ENCODE results near the gene ITPR2. TPM values are rescaled to one million over a fixed set of nuclear protein-coding genes. Genes with fewer than 3 reads are reported as not detected.

The ITPR2 gene
- total RNA-seq, 2 experiments from 2014 or later: 31.7 to 36.3 TPM

- peaks cover 6% of the 10 kb centered on the region for H3K4me1 Mint-ChIP-seq
- H3K9me3 Mint-ChIP-seq: no peaks in the 10 kb centered on the region
- H3K4me3 Mint-ChIP-seq: no peak overlapping the region
- peaks cover 3% of the 10 kb centered on the region for H3K36me3 Mint-ChIP-seq (ENCODE audit: low read depth)
- no peaks in the 10 kb centered on the region for H3K27me3 Mint-ChIP-seq
- ChIA-PET POLR2A (no interaction called here), CTCF (no interaction called here)
- DNase-seq: no peak
- H3K27ac Mint-ChIP-seq: no peak overlapping the region
Observed at GRCh38 chr12:26721800-26722199, 111.2 kb downstream of the ITPR2 start.

- H3K27ac Mint-ChIP-seq: no peak overlapping the region
- ChIA-PET POLR2A (interaction anchor here (0.9 kb wide), 1 partner anchor 113 kb away, joined by 3 read pairs; the partner anchor contains the start of gene ITPR2), CTCF (interaction anchor here (2.7 kb wide), 1 partner anchor 18 kb away, joined by 6 read pairs; no protein-coding TSS in a partner anchor)
- peaks cover 4% of the 10 kb centered on the region for H3K36me3 Mint-ChIP-seq (ENCODE audit: low read depth)
- no peaks in the 10 kb centered on the region for H3K27me3 Mint-ChIP-seq
- no peak for DNase-seq
- no peaks in the 10 kb centered on the region for H3K9me3 Mint-ChIP-seq
- H3K4me1 Mint-ChIP-seq: no peaks in the 10 kb centered on the region
- no peak overlapping the region for H3K4me3 Mint-ChIP-seq
Observed at GRCh38 chr12:26719852-26720251, 113.1 kb downstream of the ITPR2 start.

- peaks cover 4% of the 10 kb centered on the region for H3K36me3 Mint-ChIP-seq (ENCODE audit: low read depth)
- no peaks in the 10 kb centered on the region for H3K27me3 Mint-ChIP-seq
- DNase-seq: no peak
- no peak overlapping the region for H3K27ac Mint-ChIP-seq
- H3K4me1 Mint-ChIP-seq: no peaks in the 10 kb centered on the region
- no peak overlapping the region for H3K4me3 Mint-ChIP-seq
- POLR2A ChIA-PET: no interaction called here
- no peaks in the 10 kb centered on the region for H3K9me3 Mint-ChIP-seq
- CTCF ChIA-PET: interaction anchor here (2.7 kb wide), 1 partner anchor 16 kb away, joined by 6 read pairs; no protein-coding TSS in a partner anchor
Observed at GRCh38 chr12:26717757-26718156, 115.2 kb downstream of the ITPR2 start.

GRCh38 chr12:26715232-26715631, 117.8 kb downstream of the ITPR2 start:
- Mint-ChIP-seq H3K9me3 (no peaks in the 10 kb centered on the region), H3K4me3 (no peak overlapping the region), H3K36me3 (ENCODE audit: low read depth) (peaks cover 9% of the 10 kb centered on the region), H3K27ac (no peak overlapping the region), H3K27me3 (no peaks in the 10 kb centered on the region), H3K4me1 (peaks cover 2% of the 10 kb centered on the region)
- DNase-seq: no peak
- POLR2A ChIA-PET: interaction anchor here (0.7 kb wide), 1 partner anchor 593 kb away, joined by 3 read pairs; no protein-coding TSS in a partner anchor
- CTCF ChIA-PET: interaction anchor here (1.6 kb wide), 1 partner anchor 14 kb away, joined by 6 read pairs; no protein-coding TSS in a partner anchor

DNA sequence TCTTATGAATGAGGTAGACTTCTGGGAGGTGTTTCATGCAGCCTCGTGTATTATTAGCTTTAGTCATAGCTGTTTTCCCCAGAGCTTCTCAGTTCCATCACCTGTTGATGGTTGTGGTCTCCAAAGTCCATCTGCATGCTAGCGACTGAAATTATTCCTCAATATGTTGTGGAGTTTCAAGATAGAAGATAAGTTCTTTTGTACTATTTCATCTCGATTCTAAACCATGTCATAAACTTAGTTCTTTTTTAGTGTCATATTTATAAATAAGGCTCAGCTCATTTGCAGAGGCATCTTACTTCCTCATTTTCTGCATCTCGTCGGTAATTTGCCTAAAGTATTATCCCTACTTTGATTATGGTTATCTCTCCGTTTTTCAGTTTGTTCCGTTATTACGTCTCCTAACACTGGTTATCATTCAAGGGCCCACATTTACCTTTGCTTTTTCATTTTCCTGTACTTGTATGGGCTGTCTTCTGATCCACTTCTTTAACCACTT, 119.1 kb downstream of the ITPR2 start:
- H3K27me3 Mint-ChIP-seq: no peaks in the 10 kb centered on the region
- no peak overlapping the region for H3K4me3 Mint-ChIP-seq
- H3K36me3 Mint-ChIP-seq (ENCODE audit: low read depth): peaks cover 9% of the 10 kb centered on the region
- ChIA-PET CTCF (no interaction called here), POLR2A (no interaction called here)
- peaks cover 2% of the 10 kb centered on the region for H3K4me1 Mint-ChIP-seq
- H3K27ac Mint-ChIP-seq: no peak overlapping the region
- H3K9me3 Mint-ChIP-seq: no peaks in the 10 kb centered on the region
- no peak for DNase-seq

GRCh38 chr12:26712892-26713291, 120.1 kb downstream of the ITPR2 start:
- CTCF ChIA-PET: no interaction called here
- Mint-ChIP-seq H3K27me3 (no peaks in the 10 kb centered on the region), H3K4me1 (peaks cover 2% of the 10 kb centered on the region), H3K9me3 (no peaks in the 10 kb centered on the region), H3K36me3 (ENCODE audit: low read depth) (peaks cover 15% of the 10 kb centered on the region), H3K27ac (no peak overlapping the region), H3K4me3 (no peak overlapping the region)
- DNase-seq: no peak
- POLR2A ChIA-PET: no interaction called here

DNA sequence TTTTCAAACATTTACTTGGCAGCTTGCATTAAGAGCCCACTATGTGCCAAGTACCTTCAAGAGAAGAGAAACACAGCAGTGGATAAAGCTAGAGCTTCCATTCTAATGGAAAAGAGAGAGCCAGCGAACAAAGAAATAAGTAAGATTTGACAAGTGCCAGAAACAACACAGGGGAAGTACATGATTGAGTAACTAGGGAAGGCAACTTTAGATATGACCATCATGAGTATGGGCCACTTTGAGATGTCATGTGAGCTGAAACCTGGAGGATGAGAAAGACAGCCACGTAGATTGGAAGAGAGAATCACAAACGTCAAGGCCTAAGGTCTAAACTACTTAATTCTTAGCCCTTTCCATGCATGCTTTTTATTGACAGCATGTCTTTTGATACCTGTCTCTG, 121.4 kb downstream of the ITPR2 start:
- Mint-ChIP-seq H3K9me3 (no peaks in the 10 kb centered on the region), H3K27me3 (no peaks in the 10 kb centered on the region), H3K4me3 (no peak overlapping the region), H3K27ac (no peak overlapping the region), H3K4me1 (peaks cover 2% of the 10 kb centered on the region), H3K36me3 (ENCODE audit: low read depth) (peaks cover 15% of the 10 kb centered on the region)
- DNase-seq: no peak
- ChIA-PET POLR2A (no interaction called here), CTCF (interaction anchor here (1.5 kb wide), 1 partner anchor 10 kb away, joined by 4 read pairs; no protein-coding TSS in a partner anchor)

DNA sequence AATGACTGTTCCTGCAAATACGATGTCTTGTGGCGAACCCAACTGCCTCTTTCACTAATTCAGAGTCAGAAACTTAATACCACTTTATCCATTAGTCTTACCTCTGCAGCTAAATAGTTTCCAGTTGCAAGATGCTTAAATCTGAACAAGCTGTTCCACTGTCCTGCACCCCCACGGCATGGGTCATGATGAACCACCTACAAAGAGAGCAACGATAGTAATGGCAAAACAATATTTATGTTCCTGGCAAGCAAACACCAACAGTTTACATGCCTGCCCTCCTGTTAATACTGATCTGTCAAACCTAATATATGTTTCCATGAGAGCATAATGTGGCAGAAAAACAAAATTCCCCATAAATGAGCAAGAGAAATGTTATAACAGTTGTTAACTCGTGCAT, 121.9 kb downstream of the ITPR2 start:
- H3K4me1 Mint-ChIP-seq: peaks cover 2% of the 10 kb centered on the region
- no peak overlapping the region for H3K4me3 Mint-ChIP-seq
- H3K27me3 Mint-ChIP-seq: no peaks in the 10 kb centered on the region
- POLR2A ChIA-PET: no interaction called here
- no peaks in the 10 kb centered on the region for H3K9me3 Mint-ChIP-seq
- CTCF ChIA-PET: interaction anchor here (1.5 kb wide), 1 partner anchor 10 kb away, joined by 4 read pairs; no protein-coding TSS in a partner anchor
- no peak for DNase-seq
- peaks cover 15% of the 10 kb centered on the region for H3K36me3 Mint-ChIP-seq (ENCODE audit: low read depth)
- H3K27ac Mint-ChIP-seq: no peak overlapping the region

DNA sequence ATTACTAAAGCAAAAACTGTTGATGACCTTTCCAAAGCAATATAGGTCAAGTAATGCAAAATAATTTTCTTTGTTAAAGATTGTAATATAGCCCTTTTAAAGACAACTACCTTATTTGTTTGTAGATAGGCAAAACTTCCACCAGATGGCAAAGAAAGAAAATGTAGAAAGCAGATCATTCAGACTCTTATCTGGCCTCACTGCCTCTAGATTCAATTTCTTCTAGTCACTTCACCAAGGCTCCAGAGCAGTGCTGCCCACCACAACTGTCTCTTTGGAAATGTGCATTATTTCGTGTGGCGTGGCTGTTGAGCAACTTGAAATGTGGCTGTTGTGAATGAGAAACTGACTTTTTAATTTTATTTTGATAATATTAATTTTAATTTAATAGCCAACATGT, 127.1 kb downstream of the ITPR2 start:
- H3K27me3 Mint-ChIP-seq: no peaks in the 10 kb centered on the region
- ChIA-PET POLR2A (no interaction called here), CTCF (interaction anchor here (1.0 kb wide), 1 partner anchor 179 kb away, joined by 3 read pairs; no protein-coding TSS in a partner anchor)
- H3K27ac Mint-ChIP-seq: no peak overlapping the region
- peaks cover 5% of the 10 kb centered on the region for H3K36me3 Mint-ChIP-seq (ENCODE audit: low read depth)
- H3K9me3 Mint-ChIP-seq: no peaks in the 10 kb centered on the region
- no peak overlapping the region for H3K4me3 Mint-ChIP-seq
- H3K4me1 Mint-ChIP-seq: no peaks in the 10 kb centered on the region
- no peak for DNase-seq

GRCh38 chr12:26704684-26705460, 128.1 kb downstream of the ITPR2 start:
- DNase-seq: no peak
- no peak overlapping the region for H3K4me3 Mint-ChIP-seq
- peaks cover 5% of the 10 kb centered on the region for H3K36me3 Mint-ChIP-seq (ENCODE audit: low read depth)
- CTCF ChIA-PET: no interaction called here
- no peaks in the 10 kb centered on the region for H3K27me3 Mint-ChIP-seq
- no peaks in the 10 kb centered on the region for H3K9me3 Mint-ChIP-seq
- no peaks in the 10 kb centered on the region for H3K4me1 Mint-ChIP-seq
- H3K27ac Mint-ChIP-seq: no peak overlapping the region
- POLR2A ChIA-PET: no interaction called here

DNA sequence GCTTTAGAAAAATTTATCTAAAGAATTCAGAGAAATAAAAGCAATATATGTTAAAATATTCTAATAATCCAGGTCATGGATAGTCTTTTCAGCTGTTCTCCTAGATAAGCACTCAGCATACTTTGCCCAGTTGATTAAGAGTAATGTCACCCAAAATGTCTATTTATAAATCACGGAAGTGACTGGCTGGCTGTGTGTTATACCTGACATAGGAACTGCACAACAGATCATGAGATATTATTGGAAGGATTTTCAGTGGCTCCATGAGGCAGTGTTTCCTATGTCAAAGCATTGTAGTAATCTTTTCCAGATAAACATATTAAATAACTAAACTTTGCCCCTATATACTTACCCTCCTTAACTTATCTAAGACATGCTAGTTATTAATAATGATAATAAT, 128.8 kb downstream of the ITPR2 start:
- H3K9me3 Mint-ChIP-seq: no peaks in the 10 kb centered on the region

DNA sequence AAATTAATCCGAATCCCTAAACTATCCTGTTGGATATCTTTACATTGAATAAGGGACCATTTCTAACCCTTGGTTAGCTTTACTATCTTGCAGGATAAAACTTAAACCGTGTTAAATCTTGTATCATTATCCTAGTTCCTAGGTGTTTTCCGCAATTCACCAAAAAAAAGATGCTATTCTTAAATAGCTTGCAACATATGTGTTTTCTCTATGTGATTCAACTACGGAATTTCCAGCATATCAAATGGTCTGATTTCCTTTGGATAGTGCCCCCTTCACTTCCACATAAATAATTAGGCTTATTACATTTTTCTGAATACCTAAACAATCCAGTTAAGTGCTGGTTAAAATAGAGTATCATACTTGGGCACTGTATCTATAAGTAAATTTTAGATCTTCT, 130.3 kb downstream of the ITPR2 start:
- no peak for DNase-seq
- no peak overlapping the region for H3K4me3 Mint-ChIP-seq
- H3K4me1 Mint-ChIP-seq: no peaks in the 10 kb centered on the region
- POLR2A ChIA-PET: no interaction called here
- no peaks in the 10 kb centered on the region for H3K27me3 Mint-ChIP-seq
- H3K36me3 Mint-ChIP-seq (ENCODE audit: low read depth): peaks cover 6% of the 10 kb centered on the region
- no peak overlapping the region for H3K27ac Mint-ChIP-seq
- CTCF ChIA-PET: interaction anchor here (1.6 kb wide), 1 partner anchor 580 kb away, joined by 4 read pairs; no protein-coding TSS in a partner anchor
- H3K9me3 Mint-ChIP-seq: no peaks in the 10 kb centered on the region

More for the DNA sequence above, 128.8 kb downstream of the ITPR2 start:
- Mint-ChIP-seq H3K4me1 (no peaks in the 10 kb centered on the region), H3K36me3 (ENCODE audit: low read depth) (peaks cover 6% of the 10 kb centered on the region), H3K27me3 (no peaks in the 10 kb centered on the region), H3K27ac (no peak overlapping the region), H3K4me3 (no peak overlapping the region)
- CTCF ChIA-PET: interaction anchor here (1.0 kb wide), 1 partner anchor 181 kb away, joined by 3 read pairs; no protein-coding TSS in a partner anchor
- no peak for DNase-seq
- POLR2A ChIA-PET: no interaction called here

DNA sequence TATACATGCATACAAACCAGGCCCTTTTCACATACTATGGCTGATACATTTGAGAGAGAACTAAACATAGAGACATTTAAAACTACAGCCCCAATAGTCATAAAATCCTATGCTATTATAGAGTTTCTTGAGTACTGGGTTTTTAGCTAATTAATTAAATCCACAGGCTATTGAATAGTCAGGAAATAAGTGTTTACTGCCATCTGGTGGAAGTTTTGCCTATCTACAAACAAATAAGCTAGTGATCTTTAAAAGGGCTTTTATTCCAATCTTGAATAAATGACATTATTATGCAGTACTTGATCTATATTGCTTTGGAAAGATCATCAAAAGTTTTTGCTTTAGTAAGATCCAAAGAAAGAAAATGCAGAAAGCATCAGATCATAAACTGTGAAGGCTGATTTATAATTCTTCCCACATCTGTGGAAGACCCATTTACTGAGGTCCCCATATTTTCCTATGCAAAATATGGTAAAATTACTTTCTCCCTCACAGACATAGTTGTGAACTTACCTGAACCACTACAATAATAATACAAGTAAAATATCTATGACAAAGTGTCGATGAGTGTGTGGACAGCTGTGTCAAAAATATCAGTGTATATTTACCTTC, 131.3 kb downstream of the ITPR2 start:
- no peak overlapping the region for H3K4me3 Mint-ChIP-seq
- no peak overlapping the region for H3K27ac Mint-ChIP-seq
- POLR2A ChIA-PET: no interaction called here
- peaks cover 10% of the 10 kb centered on the region for H3K36me3 Mint-ChIP-seq (ENCODE audit: low read depth)
- no peaks in the 10 kb centered on the region for H3K9me3 Mint-ChIP-seq
- H3K4me1 Mint-ChIP-seq: peaks cover under 1% of the 10 kb centered on the region
- CTCF ChIA-PET: interaction anchor here (0.6 to 1.7 kb wide), 13 partner anchors 9 to 605 kb away, joined by 3 to 11 read pairs (median 3); partner anchors contain the start of gene ITPR2
- no peak for DNase-seq
- H3K27me3 Mint-ChIP-seq: no peaks in the 10 kb centered on the region

Data from activated CD4-positive, alpha-beta memory T cell treated with anti-CD3 and anti-CD28 coated beads, Interleukin-2, amount 10 ng/mL, durations not matched to agents 7 days and 5 days (primary cell).